ENCODE measurements around the gene UNC80.

- TF ChIP-seq, protein P1, sequence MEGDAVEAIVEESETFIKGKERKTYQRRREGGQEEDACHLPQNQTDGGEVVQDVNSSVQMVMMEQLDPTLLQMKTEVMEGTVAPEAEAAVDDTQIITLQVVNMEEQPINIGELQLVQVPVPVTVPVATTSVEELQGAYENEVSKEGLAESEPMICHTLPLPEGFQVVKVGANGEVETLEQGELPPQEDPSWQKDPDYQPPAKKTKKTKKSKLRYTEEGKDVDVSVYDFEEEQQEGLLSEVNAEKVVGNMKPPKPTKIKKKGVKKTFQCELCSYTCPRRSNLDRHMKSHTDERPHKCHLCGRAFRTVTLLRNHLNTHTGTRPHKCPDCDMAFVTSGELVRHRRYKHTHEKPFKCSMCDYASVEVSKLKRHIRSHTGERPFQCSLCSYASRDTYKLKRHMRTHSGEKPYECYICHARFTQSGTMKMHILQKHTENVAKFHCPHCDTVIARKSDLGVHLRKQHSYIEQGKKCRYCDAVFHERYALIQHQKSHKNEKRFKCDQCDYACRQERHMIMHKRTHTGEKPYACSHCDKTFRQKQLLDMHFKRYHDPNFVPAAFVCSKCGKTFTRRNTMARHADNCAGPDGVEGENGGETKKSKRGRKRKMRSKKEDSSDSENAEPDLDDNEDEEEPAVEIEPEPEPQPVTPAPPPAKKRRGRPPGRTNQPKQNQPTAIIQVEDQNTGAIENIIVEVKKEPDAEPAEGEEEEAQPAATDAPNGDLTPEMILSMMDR (conservative IDR thresholded peaks at IDR 0.05) = no peak
- no peak for TF ChIP-seq EZH2 (IDR thresholded peaks at IDR 0.05; ENCODE audit: low read depth)
Measured at GRCh38 chr2:209767316-209767715, 4.3 kb upstream of the UNC80 start.

Measured in PC-9 (cell line).